ENCODE measurements around the gene SAP130. TPM values are rescaled to one million over a fixed set of nuclear protein-coding genes. Genes with fewer than 3 reads are reported as not detected.

The SAP130 gene
- total RNA-seq, 1 experiment from 2014 or later = 45.6 TPM

GRCh38 chr2:128012698-128013097 lies 15.2 kb downstream of the SAP130 start:
- Histone ChIP-seq H3K27me3 (ENCODE audit: insufficient read depth, low read length) (no peaks in the 10 kb centered on the region), H3T11ph (ENCODE audit: low read length) (no peak overlapping the region), H2BK20ac (ENCODE audit: low read depth, low read length, poor library complexity, severe bottlenecking) (no peak overlapping the region), H2AK5ac (ENCODE audit: insufficient read length, low read length) (no peak overlapping the region), H2BK15ac (ENCODE audit: low read depth, low read length) (no peak overlapping the region), H3K79me1 (ENCODE audit: insufficient read depth, low read depth, low read length, poor library complexity, severe bottlenecking) (no peaks in the 10 kb centered on the region), H3K4ac (ENCODE audit: low read depth, low read length) (no peak overlapping the region), H3K4me2 (ENCODE audit: insufficient read depth, insufficient read length, low read length) (no peak overlapping the region), H3K27ac (ENCODE audit: insufficient read length, low read depth, low read length) (no peak overlapping the region), H3K56ac (ENCODE audit: insufficient read length, low read depth, low read length) (no peak overlapping the region), H3K4me1 (ENCODE audit: insufficient read depth, low read length) (no peaks in the 10 kb centered on the region), H3K9ac (ENCODE audit: extremely low read depth, insufficient read length, low read length) (no peak overlapping the region), H4K20me1 (ENCODE audit: control insufficient read depth, insufficient read depth, insufficient read length) (no peaks in the 10 kb centered on the region), H3K18ac (ENCODE audit: insufficient read length, low read depth, low read length) (no peak overlapping the region), H4K5ac (ENCODE audit: insufficient read length, low read depth, low read length) (no peak overlapping the region), H2BK12ac (ENCODE audit: insufficient read length, low read depth, low read length) (no peak overlapping the region), H3K14ac (ENCODE audit: insufficient read depth, low read length) (no peak overlapping the region), H2BK120ac (ENCODE audit: low read depth, low read length, poor library complexity, severe bottlenecking) (no peak overlapping the region), H4K91ac (ENCODE audit: insufficient read length, low read depth, low read length) (no peak overlapping the region), H4K8ac (replicated peaks; ENCODE audit: insufficient read length, low read depth, low read length) (no peak overlapping the region), H2BK5ac (ENCODE audit: insufficient read length, low read length) (no peak overlapping the region), H2AFZ (ENCODE audit: low read length) (no peak overlapping the region), H3K23me2 (ENCODE audit: insufficient read length, low read depth, low read length, poor library complexity, severe bottlenecking) (no peaks in the 10 kb centered on the region), H3K79me2 (ENCODE audit: insufficient read depth, low read length) (no peaks in the 10 kb centered on the region), H3K23ac (ENCODE audit: insufficient read length, low read depth, low read length) (no peak overlapping the region), H3K9me3 (ENCODE audit: control insufficient read depth, low read depth, low read length) (no peaks in the 10 kb centered on the region)
- TF ChIP-seq, protein P1, sequence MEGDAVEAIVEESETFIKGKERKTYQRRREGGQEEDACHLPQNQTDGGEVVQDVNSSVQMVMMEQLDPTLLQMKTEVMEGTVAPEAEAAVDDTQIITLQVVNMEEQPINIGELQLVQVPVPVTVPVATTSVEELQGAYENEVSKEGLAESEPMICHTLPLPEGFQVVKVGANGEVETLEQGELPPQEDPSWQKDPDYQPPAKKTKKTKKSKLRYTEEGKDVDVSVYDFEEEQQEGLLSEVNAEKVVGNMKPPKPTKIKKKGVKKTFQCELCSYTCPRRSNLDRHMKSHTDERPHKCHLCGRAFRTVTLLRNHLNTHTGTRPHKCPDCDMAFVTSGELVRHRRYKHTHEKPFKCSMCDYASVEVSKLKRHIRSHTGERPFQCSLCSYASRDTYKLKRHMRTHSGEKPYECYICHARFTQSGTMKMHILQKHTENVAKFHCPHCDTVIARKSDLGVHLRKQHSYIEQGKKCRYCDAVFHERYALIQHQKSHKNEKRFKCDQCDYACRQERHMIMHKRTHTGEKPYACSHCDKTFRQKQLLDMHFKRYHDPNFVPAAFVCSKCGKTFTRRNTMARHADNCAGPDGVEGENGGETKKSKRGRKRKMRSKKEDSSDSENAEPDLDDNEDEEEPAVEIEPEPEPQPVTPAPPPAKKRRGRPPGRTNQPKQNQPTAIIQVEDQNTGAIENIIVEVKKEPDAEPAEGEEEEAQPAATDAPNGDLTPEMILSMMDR (conservative IDR thresholded peaks at IDR 0.05) = no peak
- Mint-ChIP-seq H3K27ac (no peak overlapping the region), H3K36me3 (ENCODE audit: insufficient read depth in 1 of 3, low read depth in 3 of 3) (peaks cover 59 to 95% (median 83%) of the 10 kb centered on the region in 3 experiments; a peak in 6 of 7 replicates), H3K27me3 (ENCODE audit: low read depth) (no peaks in the 10 kb centered on the region), H3K4me3 (no peak overlapping the region), H3K9me3 (no peaks in the 10 kb centered on the region), H3K4me1 (no peaks in the 10 kb centered on the region)
- no CpG with 5 or more reads among the region's 3 CpGs for WGBS (ENCODE audit: extremely low coverage, insufficient read length, low lambda C conversion rate)
- peak; percentile 3 for DNase-seq

Data from H9 (cell line).